NK-92 (cell line): ENCODE results near the gene RABL3.
"Not testable (repeated sequence)": the region's sequence is repeated elsewhere in the genome, so short reads cannot be mapped to it uniquely, and the experiment has no call there.

Source experiments
- DNase-seq: peaks from one replicate; lab custom pipeline; 2025; ENCODE audit not compliant: unreplicated experiment; lab: John Stamatoyannopoulos, UW

Gene RABL3

GRCh38 chr3:120684896-120685295, 57.4 kb downstream of the RABL3 start:
- DNase-seq, result no peak

- DNase-seq, result no peak
Measured at GRCh38 chr3:120683671-120684301, 58.5 kb downstream of the RABL3 start.

GRCh38 chr3:120683213-120683612, 59.1 kb downstream of the RABL3 start:
- DNase-seq, result no peak

GRCh38 chr3:120682095-120682681, 60.1 kb downstream of the RABL3 start, which contains the start of gene HGD:
Gene HGD (minus strand): TSS chr3:120682239. CDS start chr3:120682111, 128 bp downstream.
- no peak for DNase-seq

- DNase-seq, result no peak
Measured at GRCh38 chr3:120681506-120682038, 60.7 kb downstream of the RABL3 start.

GRCh38 chr3:120681018-120681417, 61.3 kb downstream of the RABL3 start:
- no peak for DNase-seq

GRCh38 chr3:120680193-120680894, 62.0 kb downstream of the RABL3 start:
- no peak for DNase-seq

GRCh38 chr3:120678984-120679383, 63.3 kb downstream of the RABL3 start:
- no peak for DNase-seq

GRCh38 chr3:120678331-120678947, 63.9 kb downstream of the RABL3 start:
- no peak for DNase-seq

- DNase-seq, result not testable (repeated sequence)
Measured at GRCh38 chr3:120677193-120677592, 65.1 kb downstream of the RABL3 start.

- DNase-seq, result no peak
Measured at GRCh38 chr3:120673116-120673515, 69.2 kb downstream of the RABL3 start.

GRCh38 chr3:120670576-120670975, 71.7 kb downstream of the RABL3 start:
- DNase-seq, result no peak

- DNase-seq, result no peak
Measured at GRCh38 chr3:120664926-120665325, 77.4 kb downstream of the RABL3 start.

- no peak for DNase-seq
Measured at GRCh38 chr3:120661945-120662344, 80.4 kb downstream of the RABL3 start.

- no peak for DNase-seq
Measured at GRCh38 chr3:120661106-120661905, 81.0 kb downstream of the RABL3 start.

- no peak for DNase-seq
Measured at GRCh38 chr3:120659834-120660233, 82.5 kb downstream of the RABL3 start.

GRCh38 chr3:120659285-120659684, 83.0 kb downstream of the RABL3 start:
- no peak for DNase-seq

GRCh38 chr3:120652896-120653545, 89.3 kb downstream of the RABL3 start:
- no peak for DNase-seq

- DNase-seq, result no peak
Measured at GRCh38 chr3:120652281-120652680, 90.0 kb downstream of the RABL3 start.

- no peak for DNase-seq
Measured at GRCh38 chr3:120650311-120650710, 92.0 kb downstream of the RABL3 start.
